CD4-positive, alpha-beta T cell treated with Interleukin-12 subunit alpha and Interleukin-12 subunit beta, for 1 hour (primary cell): ENCODE results near the gene CLEC6A.
"Not testable (repeated sequence)": the region's sequence is repeated elsewhere in the genome, so short reads cannot be mapped to it uniquely, and the experiment has no call there.

Experiments
- DNase-seq: peaks from one replicate; pipeline ENCODE4 v3.0.0-alpha.2; 2020

CLEC6A gene

GRCh38 chr12:8496074-8496473, 40.3 kb downstream of the CLEC6A start:
- DNase-seq, result not testable (repeated sequence)

GRCh38 chr12:8499616-8500015, 43.9 kb downstream of the CLEC6A start:
- DNase-seq, result no peak

- DNase-seq, result no peak
Measured at GRCh38 chr12:8501720-8502119, 46.0 kb downstream of the CLEC6A start.

GRCh38 chr12:8504351-8504750, 48.6 kb downstream of the CLEC6A start:
- DNase-seq, result no peak

- no peak for DNase-seq
Measured at GRCh38 chr12:8507596-8507995, 51.8 kb downstream of the CLEC6A start.

GRCh38 chr12:8508223-8508622, 52.5 kb downstream of the CLEC6A start:
- DNase-seq, result no peak

- DNase-seq, result no peak
Measured at GRCh38 chr12:8508910-8509841, 53.4 kb downstream of the CLEC6A start.

GRCh38 chr12:8513256-8513655, 57.5 kb downstream of the CLEC6A start, which contains the start of gene CLEC4D:
CLEC4D (plus strand) TSS chr12:8513503; CDS start chr12:8513733, 230 bp downstream.
- DNase-seq, result no peak

- no peak for DNase-seq
Measured at GRCh38 chr12:8517971-8518370, 62.2 kb downstream of the CLEC6A start.

GRCh38 chr12:8519171-8519570, 63.4 kb downstream of the CLEC6A start:
- no peak for DNase-seq

- no peak for DNase-seq
Measured at GRCh38 chr12:8527250-8528130, 71.7 kb downstream of the CLEC6A start.
